ENCODE measurements around the gene PTGER1.

The PTGER1 gene

GRCh38 chr19:14441041-14441938, 33.9 kb downstream of the PTGER1 start:
- no peak for DNase-seq (ENCODE audit: low read depth)

- peak; percentile 63 for DNase-seq (ENCODE audit: low read depth)
Observed at GRCh38 chr19:14440049-14440448, 35.1 kb downstream of the PTGER1 start.

GRCh38 chr19:14439014-14439413, 36.1 kb downstream of the PTGER1 start:
- no peak for DNase-seq (ENCODE audit: low read depth)

GRCh38 chr19:14437578-14438140, 37.5 kb downstream of the PTGER1 start:
- no peak for DNase-seq (ENCODE audit: low read depth)

GRCh38 chr19:14435320-14436050, 39.7 kb downstream of the PTGER1 start:
- no peak for DNase-seq (ENCODE audit: low read depth)

- peak; percentile 43 for DNase-seq (ENCODE audit: low read depth)
Observed at GRCh38 chr19:14434543-14435319, 40.4 kb downstream of the PTGER1 start.

- DNase-seq (ENCODE audit: low read depth), result peak; percentile 50
Observed at GRCh38 chr19:14433554-14434501, 41.3 kb downstream of the PTGER1 start.

- DNase-seq (ENCODE audit: low read depth), result no peak
Observed at GRCh38 chr19:14432791-14433553, 42.2 kb downstream of the PTGER1 start, which contains the start of gene PKN1. Gene PKN1, plus strand, starts transcription at chr19:14433306. Its CDS starts 216 bp downstream, at chr19:14433522.

- DNase-seq (ENCODE audit: low read depth), result no peak
Observed at GRCh38 chr19:14430712-14431111, 44.4 kb downstream of the PTGER1 start.

GRCh38 chr19:14428882-14429416, 46.2 kb downstream of the PTGER1 start:
- DNase-seq (ENCODE audit: low read depth), result no peak

- DNase-seq (ENCODE audit: low read depth), result no peak
Observed at GRCh38 chr19:14427461-14427860, 47.7 kb downstream of the PTGER1 start.

- DNase-seq (ENCODE audit: low read depth), result no peak
Observed at GRCh38 chr19:14425696-14426138, 49.4 kb downstream of the PTGER1 start.

Measured in stimulated activated CD8-positive, alpha-beta memory T cell treated with anti-CD3 and anti-CD28 coated beads, Interleukin-12 subunit alpha, Interleukin-12 subunit beta, amount 100 ng/mL, for 4 hours (primary cell).